WERI-Rb-1 (cell line): ENCODE results near the gene AGPAT3.

Experiments used
- DNase-seq: peaks from one replicate; pipeline ENCODE4 v3.0.0-alpha.2; 2020
- H3K27ac ChIP-seq: fragments of 250-450 bp; sonication (Bioruptor Pico); 2 replicates; pipeline ENCODE4 v1.5.1; 2020; ENCODE audit warnings: mild to moderate bottlenecking, moderate library complexity
- H3K27me3 ChIP-seq: fragments of 250-450 bp; sonication (Bioruptor Pico); 2 replicates; pipeline ENCODE4 v1.5.1; 2021; ENCODE audit warnings: mild to moderate bottlenecking, low read depth, moderate library complexity; ENCODE audit not compliant: insufficient read depth, severe bottlenecking
- H3K36me3 ChIP-seq: fragments of 250-450 bp; sonication (Bioruptor Pico); 2 replicates; pipeline ENCODE4 v1.5.1; 2020; ENCODE audit warnings: mild to moderate bottlenecking, moderate library complexity
- H3K4me3 ChIP-seq: 2 replicates; pipeline ENCODE4 v1.5.1; 2011; ENCODE audit warnings: low read depth, mild to moderate bottlenecking, control low read depth, low read length
- H3K9me3 ChIP-seq: fragments of 250-450 bp; sonication (Bioruptor Pico); 2 replicates; pipeline ENCODE4 v1.5.1; 2021; ENCODE audit warnings: mild to moderate bottlenecking, moderate library complexity; ENCODE audit not compliant: severe bottlenecking
- TF ChIP-seq, protein P1 (sequence below): IDR thresholded peaks from 2 replicates; pipeline ENCODE4 v1.5.1; 2011; ENCODE audit warnings: low read depth, mild to moderate bottlenecking, control low read depth, inconsistent platforms, low read length

The AGPAT3 gene

GRCh38 chr21:43869486-43870325 is 4.7 kb downstream of the AGPAT3 start:
- Histone ChIP-seq H3K9me3 (peaks cover under 1% of the 10 kb centered on the region), H3K4me3 (no peak overlapping the region), H3K27me3 (no peaks in the 10 kb centered on the region), H3K36me3 (peaks cover 49% of the 10 kb centered on the region), H3K27ac (no peak overlapping the region)
- DNase-seq = no peak
- TF ChIP-seq, protein P1, sequence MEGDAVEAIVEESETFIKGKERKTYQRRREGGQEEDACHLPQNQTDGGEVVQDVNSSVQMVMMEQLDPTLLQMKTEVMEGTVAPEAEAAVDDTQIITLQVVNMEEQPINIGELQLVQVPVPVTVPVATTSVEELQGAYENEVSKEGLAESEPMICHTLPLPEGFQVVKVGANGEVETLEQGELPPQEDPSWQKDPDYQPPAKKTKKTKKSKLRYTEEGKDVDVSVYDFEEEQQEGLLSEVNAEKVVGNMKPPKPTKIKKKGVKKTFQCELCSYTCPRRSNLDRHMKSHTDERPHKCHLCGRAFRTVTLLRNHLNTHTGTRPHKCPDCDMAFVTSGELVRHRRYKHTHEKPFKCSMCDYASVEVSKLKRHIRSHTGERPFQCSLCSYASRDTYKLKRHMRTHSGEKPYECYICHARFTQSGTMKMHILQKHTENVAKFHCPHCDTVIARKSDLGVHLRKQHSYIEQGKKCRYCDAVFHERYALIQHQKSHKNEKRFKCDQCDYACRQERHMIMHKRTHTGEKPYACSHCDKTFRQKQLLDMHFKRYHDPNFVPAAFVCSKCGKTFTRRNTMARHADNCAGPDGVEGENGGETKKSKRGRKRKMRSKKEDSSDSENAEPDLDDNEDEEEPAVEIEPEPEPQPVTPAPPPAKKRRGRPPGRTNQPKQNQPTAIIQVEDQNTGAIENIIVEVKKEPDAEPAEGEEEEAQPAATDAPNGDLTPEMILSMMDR = no peak

DNA sequence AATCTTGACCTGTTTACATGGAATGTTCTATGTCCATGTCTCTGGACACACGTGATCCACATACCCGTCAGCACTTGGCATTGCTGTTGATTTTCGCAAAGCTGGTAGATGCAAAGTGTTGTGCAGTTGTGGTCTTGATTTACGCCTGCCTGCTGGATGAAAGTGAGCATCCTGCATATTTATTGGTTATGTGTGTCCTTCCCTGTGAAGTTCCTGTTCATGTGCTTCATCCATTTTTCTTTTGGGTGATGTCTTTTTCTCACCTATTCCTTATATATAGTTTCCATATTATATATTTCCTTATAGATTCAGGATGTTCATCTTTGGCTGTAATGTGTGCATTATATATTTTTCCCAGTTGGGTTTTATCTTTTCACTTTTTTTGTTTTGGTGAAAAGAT is 6.5 kb downstream of the AGPAT3 start:
- TF ChIP-seq, protein P1 = no peak

GRCh38 chr21:43872531-43873197 is 7.6 kb downstream of the AGPAT3 start:
- Histone ChIP-seq H3K4me3 (no peak overlapping the region), H3K27me3 (no peaks in the 10 kb centered on the region), H3K36me3 (peaks cover 45% of the 10 kb centered on the region), H3K27ac (no peak overlapping the region), H3K9me3 (peaks cover 7% of the 10 kb centered on the region)
- DNase-seq = no peak
- TF ChIP-seq, protein P1 = no peak

More for the DNA sequence above, 6.5 kb downstream of the AGPAT3 start:
- DNase-seq = no peak
- Histone ChIP-seq H3K9me3 (peaks cover 7% of the 10 kb centered on the region), H3K36me3 (peaks cover 57% of the 10 kb centered on the region), H3K27me3 (no peaks in the 10 kb centered on the region), H3K4me3 (no peak overlapping the region), H3K27ac (no peak overlapping the region)

DNA sequence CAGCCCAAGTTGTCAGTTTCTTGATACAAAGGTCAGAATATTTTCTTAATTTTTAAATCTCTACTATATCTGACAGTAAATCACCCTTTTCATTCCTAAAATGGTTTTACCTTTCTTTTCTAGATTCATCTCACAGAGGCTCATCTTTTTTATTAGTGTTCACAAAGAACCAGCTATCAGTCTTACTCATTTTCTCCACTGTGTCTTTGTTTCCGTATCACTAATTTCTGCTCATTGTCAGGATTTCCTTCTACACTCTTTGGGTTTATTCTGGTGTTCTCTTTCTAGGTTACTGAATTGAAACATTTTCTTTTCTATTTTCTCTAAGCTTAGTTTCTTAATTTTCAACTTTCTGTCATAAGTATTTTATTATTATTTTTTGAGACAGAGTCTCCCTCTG is 8.7 kb downstream of the AGPAT3 start:
- TF ChIP-seq, protein P1 = no peak
- H3K4me3 ChIP-seq = no peak overlapping the region
- DNase-seq = no peak
- H3K27ac ChIP-seq = no peak overlapping the region
- H3K27me3 ChIP-seq = no peaks in the 10 kb centered on the region
- peaks cover 39% of the 10 kb centered on the region for H3K36me3 ChIP-seq
- H3K9me3 ChIP-seq = peaks cover 7% of the 10 kb centered on the region

GRCh38 chr21:43874085-43874805 is 9.2 kb downstream of the AGPAT3 start:
- H3K36me3 ChIP-seq = peaks cover 35% of the 10 kb centered on the region
- H3K27me3 ChIP-seq = no peaks in the 10 kb centered on the region
- TF ChIP-seq, protein P1 = no peak
- no peak overlapping the region for H3K27ac ChIP-seq
- peaks cover 7% of the 10 kb centered on the region for H3K9me3 ChIP-seq
- H3K4me3 ChIP-seq = no peak overlapping the region
- DNase-seq = no peak
